Neural progenitor cell (in vitro differentiated cells): ENCODE measurements around the gene GGCX. TPM values are rescaled to one million over a fixed set of nuclear protein-coding genes. Genes with fewer than 3 reads are reported as not detected.

Source experiments
- DNase-seq: peaks from one replicate; pipeline ENCODE4 v3.0.0-alpha.2; 2016; ENCODE audit warnings: low spot score
- H2AFZ ChIP-seq: fragments of 200-600 bp; sonication (generic); replicated peaks from 2 replicates; pipeline ENCODE4 v1.6.1; 2016; ENCODE audit warnings: antibody characterized with exemption
- H3F3A ChIP-seq: fragments of 200-600 bp; sonication (generic); 2 replicates; pipeline ENCODE4 v1.6.1; 2016; ENCODE audit warnings: antibody characterized with exemption, low read depth
- H3K27ac ChIP-seq: fragments of 200-600 bp; sonication (generic); 2 replicates; pipeline ENCODE4 v1.5.1; 2016; ENCODE audit warnings: mild to moderate bottlenecking
- H3K27me3 ChIP-seq: fragments of 200-600 bp; sonication (generic); 2 replicates; pipeline ENCODE4 v1.6.1; 2016; ENCODE audit warnings: mild to moderate bottlenecking, moderate library complexity
- H3K36me3 ChIP-seq: fragments of 200-600 bp; sonication (generic); 2 replicates; pipeline ENCODE4 v1.5.1; 2016
- H3K4me1 ChIP-seq: fragments of 200-600 bp; sonication (generic); 2 replicates; pipeline ENCODE4 v1.6.1; 2016; ENCODE audit warnings: mixed run types
- H3K4me2 ChIP-seq: fragments of 200-600 bp; sonication (generic); 2 replicates; pipeline ENCODE4 v1.6.1; 2016
- H3K4me3 ChIP-seq: fragments of 200-600 bp; sonication (generic); 2 replicates; pipeline ENCODE4 v1.5.1; 2016
- H3K79me2 ChIP-seq: fragments of 200-600 bp; sonication (generic); 2 replicates; pipeline ENCODE4 v1.6.1; 2016; ENCODE audit warnings: low read depth
- H3K9ac ChIP-seq: fragments of 200-600 bp; sonication (generic); 2 replicates; pipeline ENCODE4 v1.6.1; 2016
- H3K9me3 ChIP-seq: fragments of 200-600 bp; sonication (generic); 2 replicates; pipeline ENCODE4 v1.5.1; 2016; ENCODE audit warnings: low read depth
- H4K20me1 ChIP-seq: fragments of 200-600 bp; sonication (generic); 2 replicates; pipeline ENCODE4 v1.6.1; 2016; ENCODE audit warnings: low read depth
- H3K27ac Mint-ChIP-seq: 3 replicates; pipeline ENCODE4 v1.8.0; 2021; ENCODE audit warnings: mixed read lengths
- H3K27me3 Mint-ChIP-seq: 2 replicates; pipeline ENCODE4 v1.8.0; 2022; ENCODE audit warnings: low read depth, mild to moderate bottlenecking, inconsistent platforms, moderate library complexity, mixed read lengths; ENCODE audit not compliant: insufficient read depth
- H3K36me3 Mint-ChIP-seq: 3 replicates; pipeline ENCODE4 v1.8.0; 2021; ENCODE audit warnings: mixed read lengths
- H3K4me1 Mint-ChIP-seq: 3 replicates; pipeline ENCODE4 v1.8.0; 2021; ENCODE audit warnings: mixed read lengths
- H3K4me3 Mint-ChIP-seq: 3 replicates; pipeline ENCODE4 v1.8.0; 2021; ENCODE audit warnings: mild to moderate bottlenecking, moderate library complexity, mixed read lengths
- H3K9me3 Mint-ChIP-seq: 3 replicates; pipeline ENCODE4 v1.8.0; 2020; ENCODE audit warnings: mixed read lengths
- CTCF ChIP-seq: fragments of 200-600 bp; sonication (generic); IDR thresholded peaks from 2 replicates; pipeline ENCODE4 v1.5.1; 2017; ENCODE audit warnings: antibody characterized with exemption, mild to moderate bottlenecking
- EZH2 ChIP-seq: fragments of 200-600 bp; sonication (generic); IDR thresholded peaks from 2 replicates; pipeline ENCODE4 v1.6.1; 2017; ENCODE audit warnings: antibody characterized with exemption, mild to moderate bottlenecking, moderate library complexity
- EZH2phosphoT487 ChIP-seq: fragments of 200-600 bp; sonication (generic); IDR thresholded peaks from 2 replicates; pipeline ENCODE4 v1.6.1; 2017; ENCODE audit warnings: antibody characterized with exemption
- total RNA-seq: library from RNA; depleted of rRNA; stranded (reverse); fragments of >200 nt; gene quantifications from 2 replicates; pipeline ENCODE4 v1.2.3, GENCODE V29; 2015; ENCODE audit warnings: low replicate concordance

Gene GGCX
- total RNA-seq, 1 donor from 2014 or later: 29.7 TPM

- no peak overlapping the region for H2AFZ ChIP-seq
- H3K9ac ChIP-seq: no peak overlapping the region
- peaks cover 6% of the 10 kb centered on the region for H3K27me3 Mint-ChIP-seq
- H3K4me2 ChIP-seq: no peak overlapping the region
- TF ChIP-seq EZH2 (no peak), CTCF (no peak), EZH2phosphoT487 (no peak)
- no peaks in the 10 kb centered on the region for H3K9me3 ChIP-seq
- H3K36me3 ChIP-seq: no peaks in the 10 kb centered on the region
- no peaks in the 10 kb centered on the region for H3K79me2 ChIP-seq
- H3F3A ChIP-seq: peaks cover 42% of the 10 kb centered on the region
- H3K36me3 Mint-ChIP-seq: peaks cover 19% of the 10 kb centered on the region
- no peak for DNase-seq
- H3K4me3 Mint-ChIP-seq: no peak overlapping the region
- H3K4me1 ChIP-seq: no peaks in the 10 kb centered on the region
- H3K4me1 Mint-ChIP-seq: no peaks in the 10 kb centered on the region
- H3K4me3 ChIP-seq: no peak overlapping the region
- no peaks in the 10 kb centered on the region for H3K9me3 Mint-ChIP-seq
- no peaks in the 10 kb centered on the region for H3K27me3 ChIP-seq
- no peak overlapping the region for H3K27ac ChIP-seq
- peaks cover 21% of the 10 kb centered on the region for H4K20me1 ChIP-seq
- no peak overlapping the region for H3K27ac Mint-ChIP-seq
Measured at GRCh38 chr2:85550486-85550885, 10.8 kb downstream of the GGCX start.

GRCh38 chr2:85549826-85550225, 11.5 kb downstream of the GGCX start:
- TF ChIP-seq CTCF (no peak), EZH2phosphoT487 (no peak), EZH2 (no peak)
- peaks cover 6% of the 10 kb centered on the region for H3K27me3 Mint-ChIP-seq
- no peaks in the 10 kb centered on the region for H3K4me1 Mint-ChIP-seq
- H3K27ac Mint-ChIP-seq: no peak overlapping the region
- H3K36me3 ChIP-seq: no peaks in the 10 kb centered on the region
- no peaks in the 10 kb centered on the region for H3K9me3 ChIP-seq
- peaks cover 17% of the 10 kb centered on the region for H3K36me3 Mint-ChIP-seq
- H4K20me1 ChIP-seq: peaks cover 28% of the 10 kb centered on the region
- H3K4me3 ChIP-seq: no peak overlapping the region
- H3K27me3 ChIP-seq: no peaks in the 10 kb centered on the region
- no peaks in the 10 kb centered on the region for H3K9me3 Mint-ChIP-seq
- no peak for DNase-seq
- H3K4me3 Mint-ChIP-seq: no peak overlapping the region
- H2AFZ ChIP-seq: no peak overlapping the region
- no peak overlapping the region for H3K27ac ChIP-seq
- no peaks in the 10 kb centered on the region for H3K4me1 ChIP-seq
- H3K4me2 ChIP-seq: no peak overlapping the region
- H3F3A ChIP-seq: peaks cover 49% of the 10 kb centered on the region
- H3K79me2 ChIP-seq: no peaks in the 10 kb centered on the region
- no peak overlapping the region for H3K9ac ChIP-seq

- Histone ChIP-seq H3K9me3 (no peaks in the 10 kb centered on the region), H3K4me2 (no peak overlapping the region), H3F3A (peaks cover 56% of the 10 kb centered on the region), H3K9ac (no peak overlapping the region), H2AFZ (no peak overlapping the region), H4K20me1 (peaks cover 35% of the 10 kb centered on the region), H3K4me3 (no peak overlapping the region), H3K27ac (no peak overlapping the region), H3K79me2 (no peaks in the 10 kb centered on the region), H3K27me3 (no peaks in the 10 kb centered on the region), H3K4me1 (no peaks in the 10 kb centered on the region), H3K36me3 (no peaks in the 10 kb centered on the region)
- Mint-ChIP-seq H3K27ac (no peak overlapping the region), H3K9me3 (no peaks in the 10 kb centered on the region), H3K36me3 (peaks cover 17% of the 10 kb centered on the region), H3K4me3 (no peak overlapping the region), H3K4me1 (peaks cover 3% of the 10 kb centered on the region), H3K27me3 (peaks cover 6% of the 10 kb centered on the region)
- no peak for DNase-seq
- TF ChIP-seq EZH2: no peak
- TF ChIP-seq EZH2phosphoT487: no peak
- no peak for TF ChIP-seq CTCF
Measured at GRCh38 chr2:85549095-85549494, 12.2 kb downstream of the GGCX start.

GRCh38 chr2:85548608-85548900, 12.7 kb downstream of the GGCX start:
- Mint-ChIP-seq H3K4me1 (peaks cover 7% of the 10 kb centered on the region), H3K36me3 (peaks cover 20% of the 10 kb centered on the region), H3K9me3 (no peaks in the 10 kb centered on the region), H3K27ac (no peak overlapping the region), H3K4me3 (no peak overlapping the region), H3K27me3 (peaks cover 6% of the 10 kb centered on the region)
- no peak for TF ChIP-seq EZH2phosphoT487
- no peak for TF ChIP-seq EZH2
- no peak for TF ChIP-seq CTCF
- no peak overlapping the region for H3K4me3 ChIP-seq
- no peak overlapping the region for H3K4me2 ChIP-seq
- no peak overlapping the region for H3K9ac ChIP-seq
- H2AFZ ChIP-seq: no peak overlapping the region
- peaks cover under 1% of the 10 kb centered on the region for H3K36me3 ChIP-seq
- DNase-seq: no peak
- peaks cover 2% of the 10 kb centered on the region for H3K79me2 ChIP-seq
- H4K20me1 ChIP-seq: peaks cover 37% of the 10 kb centered on the region
- H3F3A ChIP-seq: peaks cover 61% of the 10 kb centered on the region
- H3K27ac ChIP-seq: no peak overlapping the region
- H3K27me3 ChIP-seq: no peaks in the 10 kb centered on the region
- H3K9me3 ChIP-seq: no peaks in the 10 kb centered on the region
- no peaks in the 10 kb centered on the region for H3K4me1 ChIP-seq
